Mesenchymal stem cell (in vitro differentiated cells and primary cell): ENCODE measurements around the gene ARID3A. TPM values are rescaled to one million over a fixed set of nuclear protein-coding genes. Genes with fewer than 3 reads are reported as not detected.
"Not testable (repeated sequence)": the region's sequence is repeated elsewhere in the genome, so short reads cannot be mapped to it uniquely, and the experiment has no call there.

Experiments used
- DNase-seq: peaks from one replicate; pipeline ENCODE4 v3.0.0-alpha.2; 2013
- H2AFZ ChIP-seq: one replicate; pipeline ENCODE4 v1.6.1; 2013; ENCODE audit warnings: low read depth, mild to moderate bottlenecking, control low read depth, inconsistent platforms, low read length, moderate library complexity
- H2AK5ac ChIP-seq: 2 replicates; pipeline ENCODE4 v1.6.1; 2013; ENCODE audit warnings: low read length, moderate library complexity, mild to moderate bottlenecking, inconsistent platforms; ENCODE audit not compliant: severe bottlenecking
- H2BK120ac ChIP-seq: one replicate; pipeline ENCODE4 v1.6.1; 2013; ENCODE audit warnings: low read depth, mild to moderate bottlenecking, inconsistent platforms, low read length, moderate library complexity
- H2BK12ac ChIP-seq, 2 experiments: one replicate each; pipeline ENCODE4 v1.6.1; 2013; ENCODE audit warnings: inconsistent platforms in 2 of 2, low read length in 2 of 2, mild to moderate bottlenecking in 2 of 2, moderate library complexity in 2 of 2, control low read depth in 1 of 2
- H2BK15ac ChIP-seq: one replicate; pipeline ENCODE4 v1.6.1; 2013; ENCODE audit warnings: mild to moderate bottlenecking, low read depth, inconsistent platforms; ENCODE audit not compliant: poor library complexity, severe bottlenecking
- H2BK5ac ChIP-seq: 2 replicates; pipeline ENCODE4 v1.6.1; 2013; ENCODE audit warnings: low read depth, mild to moderate bottlenecking, low read length, control low read depth, inconsistent platforms; ENCODE audit not compliant: poor library complexity, severe bottlenecking
- H3K14ac ChIP-seq, 2 experiments: one replicate each; pipeline ENCODE4 v1.6.1; 2013; ENCODE audit warnings: inconsistent platforms in 2 of 2, low read length in 2 of 2, control low read depth in 1 of 2, mild to moderate bottlenecking in 1 of 2, moderate library complexity in 1 of 2
- H3K18ac ChIP-seq, 2 experiments: one replicate each; pipeline ENCODE4 v1.6.1; 2013; ENCODE audit warnings: inconsistent platforms in 2 of 2, low read length in 2 of 2, control low read depth in 1 of 2, low read depth in 1 of 2, mild to moderate bottlenecking in 1 of 2
- H3K23ac ChIP-seq, 2 experiments: one replicate each; pipeline ENCODE4 v1.6.1; 2013; ENCODE audit warnings: inconsistent platforms in 2 of 2, low read length in 2 of 2, mild to moderate bottlenecking in 2 of 2, moderate library complexity in 2 of 2, control low read depth in 1 of 2
- H3K27ac ChIP-seq: 2 replicates; pipeline ENCODE4 v1.5.1; 2013; ENCODE audit warnings: mild to moderate bottlenecking, moderate library complexity, low read length, control low read depth, inconsistent platforms; ENCODE audit not compliant: poor library complexity, severe bottlenecking
- H3K27me3 ChIP-seq, 2 experiments: 2 replicates each; pipeline versions ENCODE4 v1.6.1 to v1.7.0; 2013; ENCODE audit warnings: low read length in 2 of 2, mild to moderate bottlenecking in 2 of 2, moderate library complexity in 2 of 2, control low read depth in 1 of 2, inconsistent platforms in 1 of 2; ENCODE audit not compliant: control insufficient read depth in 1 of 2, insufficient read depth in 1 of 2
- H3K36me3 ChIP-seq, 2 experiments: 2 replicates each; pipeline versions ENCODE4 v1.6.1 to v1.7.0; 2013; ENCODE audit warnings: low read length in 2 of 2, control low read depth in 1 of 2, inconsistent platforms in 1 of 2, low read depth in 1 of 2, mild to moderate bottlenecking in 1 of 2; ENCODE audit not compliant: insufficient read depth in 2 of 2, control insufficient read depth in 1 of 2
- H3K4ac ChIP-seq, 2 experiments: one replicate each; pipeline ENCODE4 v1.6.1; 2013; ENCODE audit warnings: inconsistent platforms in 2 of 2, low read length in 2 of 2, mild to moderate bottlenecking in 2 of 2, moderate library complexity in 2 of 2, control low read depth in 1 of 2, low read depth in 1 of 2
- H3K4me1 ChIP-seq: 2 replicates; pipeline ENCODE4 v1.6.1; 2013; ENCODE audit warnings: low read depth, low read length, control low read depth; ENCODE audit not compliant: control insufficient read depth, insufficient read depth
- H3K4me2 ChIP-seq: 2 replicates; pipeline ENCODE4 v1.6.1; 2013; ENCODE audit warnings: low read length, mild to moderate bottlenecking, inconsistent platforms; ENCODE audit not compliant: poor library complexity, severe bottlenecking
- H3K4me3 ChIP-seq, 2 experiments: 2 replicates each; pipeline versions ENCODE4 v1.5.1 to v1.7.0; 2013; ENCODE audit warnings: low read length in 2 of 2, mild to moderate bottlenecking in 2 of 2, control low read depth in 1 of 2, low read depth in 1 of 2; ENCODE audit not compliant: insufficient read depth in 1 of 2
- H3K79me1 ChIP-seq: replicated peaks from 2 replicates; pipeline ENCODE4 v1.6.1; 2013; ENCODE audit warnings: mild to moderate bottlenecking, control low read depth, low read length, inconsistent platforms; ENCODE audit not compliant: poor library complexity, severe bottlenecking
- H3K9ac ChIP-seq: 2 replicates; pipeline ENCODE4 v1.7.0; 2013; ENCODE audit warnings: mild to moderate bottlenecking, low read length, moderate library complexity
- H3K9me3 ChIP-seq: 2 replicates; pipeline ENCODE4 v1.7.0; 2013; ENCODE audit warnings: mild to moderate bottlenecking, low read length; ENCODE audit not compliant: control insufficient read depth
- H4K8ac ChIP-seq: one replicate; pipeline ENCODE4 v1.6.1; 2013; ENCODE audit warnings: inconsistent platforms, mild to moderate bottlenecking, low read length, moderate library complexity
- H4K91ac ChIP-seq: one replicate; pipeline ENCODE4 v1.6.1; 2013; ENCODE audit warnings: mild to moderate bottlenecking, low read length, inconsistent platforms
- WGBS: methylation state at CpG from one replicate; pipeline ENCODE4 v1.1.7; 2013; ENCODE audit warnings: mixed read lengths; 5-methylcytosine and 5-hydroxymethylcytosine counted together
- small RNA-seq: library from polyadenylated mRNA; stranded (forward); fragments of <200 nt; extraction: miRNeasy Mini kit (QIAGEN cat#:217004); gene quantifications from one replicate; pipeline ENCODE3, GENCODE V24; 2013; ENCODE audit warnings: low read depth

The ARID3A gene

GRCh38 chr19:1020868-1021425 lies 95.1 kb downstream of the ARID3A start, which contains the start of gene TMEM259:
Gene TMEM259, minus strand, starts transcription at chr19:1021123. Its CDS starts 127 bp downstream, at chr19:1020996.
- H4K91ac ChIP-seq = peak within 1 kb of the TSS; percentile 29
- peak within 1 kb of the TSS in 1 of 2 experiments; percentile 94 for H3K14ac ChIP-seq
- H2BK12ac ChIP-seq = peak within 1 kb of the TSS in 1 of 2 experiments; percentile 51
- no peaks in the 10 kb centered on the region for H3K27me3 ChIP-seq
- peak within 1 kb of the TSS in 1 of 2 experiments; percentile 94 for H3K23ac ChIP-seq
- peak within 1 kb of the TSS; percentile 73 to 96 for H3K4me3 ChIP-seq
- H3K4me2 ChIP-seq = peak within 1 kb of the TSS; percentile 96
- no peak within 1 kb of the TSS for H2AK5ac ChIP-seq
- peak within 1 kb of the TSS; percentile 94 to 96 for H3K18ac ChIP-seq
- peak; percentile 97 for DNase-seq
- H3K79me1 ChIP-seq = no peaks in the 10 kb centered on the region
- peaks cover 47% of the 10 kb centered on the region for H3K4me1 ChIP-seq
- H2BK5ac ChIP-seq = peak within 1 kb of the TSS; percentile 9
- peak within 1 kb of the TSS; percentile 79 for H3K27ac ChIP-seq
- H2AFZ ChIP-seq = no peak within 1 kb of the TSS
- WGBS = under 1% methylated on average over 43 of the region's 68 CpGs
- peak within 1 kb of the TSS; percentile 56 for H2BK15ac ChIP-seq
- H3K4ac ChIP-seq = peak within 1 kb of the TSS; percentile 52 to 69
- H4K8ac ChIP-seq = peak within 1 kb of the TSS; percentile 80
- H3K9me3 ChIP-seq = no peaks in the 10 kb centered on the region
- H3K9ac ChIP-seq = peak within 1 kb of the TSS; percentile 90
- H2BK120ac ChIP-seq = peak within 1 kb of the TSS; percentile 84
- peaks cover 0 to 25% of the 10 kb centered on the region in 2 experiments for H3K36me3 ChIP-seq

GRCh38 chr19:1023883-1024188 lies 98.0 kb downstream of the ARID3A start:
- peaks cover 21% of the 10 kb centered on the region for H3K4me1 ChIP-seq
- H3K27me3 ChIP-seq, H2BK5ac ChIP-seq, H3K4me3 ChIP-seq, H3K14ac ChIP-seq, H2BK120ac ChIP-seq, H3K4me2 ChIP-seq, H2BK12ac ChIP-seq, H2BK15ac ChIP-seq, H3K4ac ChIP-seq, H3K79me1 ChIP-seq, H4K8ac ChIP-seq, H3K18ac ChIP-seq, H3K23ac ChIP-seq, H3K9ac ChIP-seq, H2AFZ ChIP-seq, H4K91ac ChIP-seq, H3K27ac ChIP-seq, DNase-seq, H2AK5ac ChIP-seq, H3K9me3 ChIP-seq: not testable (repeated sequence)
- 96% methylated on average over 5 of the region's 5 CpGs for WGBS
- H3K36me3 ChIP-seq = peaks cover 0 to 15% of the 10 kb centered on the region in 2 experiments

DNA sequence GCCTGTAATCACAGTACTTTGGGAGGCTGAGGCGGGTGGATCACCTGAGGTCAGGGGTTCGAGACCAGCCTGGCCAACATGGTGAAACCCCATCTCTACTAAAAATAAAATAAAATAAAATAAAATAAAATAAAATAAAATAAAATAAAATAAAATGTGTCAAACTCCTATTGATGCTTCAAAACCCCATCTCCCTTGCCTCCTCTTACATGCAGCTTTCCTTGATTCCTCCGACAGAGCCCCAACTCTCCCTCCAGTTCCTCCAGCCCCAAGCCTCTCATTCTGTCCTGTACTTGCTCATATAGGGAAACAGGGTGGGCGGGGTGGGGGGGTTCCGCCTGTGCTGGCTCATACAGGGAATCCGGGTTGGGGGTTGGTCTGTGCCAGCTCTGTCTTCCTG lies 99.2 kb downstream of the ARID3A start:
- not testable (repeated sequence) for H3K9ac ChIP-seq, H3K4ac ChIP-seq, H3K14ac ChIP-seq, H4K91ac ChIP-seq, H2BK5ac ChIP-seq, H3K18ac ChIP-seq, H3K4me2 ChIP-seq, H3K23ac ChIP-seq, DNase-seq, H3K27me3 ChIP-seq, H4K8ac ChIP-seq, H3K79me1 ChIP-seq, H2BK12ac ChIP-seq, H3K4me3 ChIP-seq, H2BK15ac ChIP-seq, H2AK5ac ChIP-seq, H2AFZ ChIP-seq, H3K9me3 ChIP-seq
- Histone ChIP-seq H3K4me1 (peaks cover 14% of the 10 kb centered on the region), H3K27ac (peak overlapping the region; percentile 100), H3K36me3 (peaks cover 4 to 13% of the 10 kb centered on the region in 2 experiments), H2BK120ac (peak overlapping the region; percentile 15)
- WGBS = 88% methylated on average over 4 of the region's 6 CpGs

Small RNA genes within 50 kb of the gene (small RNA-seq; reads per million reads assigned to genes)
- gene RNU6-2 (not detected), gene RNU6-9 (not detected)
